ENCODE results near the gene SLFNL1.

SLFNL1 gene

GRCh38 chr1:40971966-40972365 is 49.6 kb downstream of the SLFNL1 start:
- Histone ChIP-seq H3K36me3 (ENCODE audit: control insufficient read depth, insufficient read depth, low read length) (no peaks in the 10 kb centered on the region), H3K9me3 (ENCODE audit: control insufficient read depth, low read length) (no peaks in the 10 kb centered on the region), H3K4me1 (no peaks in the 10 kb centered on the region), H3K79me2 (no peaks in the 10 kb centered on the region), H3K27me3 (ENCODE audit: control insufficient read depth, insufficient read depth, low read length) (no peaks in the 10 kb centered on the region), H3K4me2 (ENCODE audit: low read length) (no peak overlapping the region), H3K4me3 (ENCODE audit: low read depth, low read length) (no peak overlapping the region), H3K27ac (no peak overlapping the region), H3K9ac (no peak overlapping the region), H2AFZ (no peak overlapping the region)
- TF ChIP-seq CTCF (IDR thresholded peaks at IDR 0.05) = no peak

- Histone ChIP-seq H3K4me1 (no peaks in the 10 kb centered on the region), H3K36me3 (ENCODE audit: control insufficient read depth, insufficient read depth, low read length) (no peaks in the 10 kb centered on the region), H3K27me3 (ENCODE audit: control insufficient read depth, insufficient read depth, low read length) (no peaks in the 10 kb centered on the region), H3K4me2 (ENCODE audit: low read length) (no peak overlapping the region), H2AFZ (no peak overlapping the region), H3K9ac (no peak overlapping the region), H3K4me3 (ENCODE audit: low read depth, low read length) (no peak overlapping the region), H3K9me3 (ENCODE audit: control insufficient read depth, low read length) (no peaks in the 10 kb centered on the region), H3K79me2 (no peaks in the 10 kb centered on the region), H3K27ac (no peak overlapping the region)
- no peak for TF ChIP-seq CTCF (IDR thresholded peaks at IDR 0.05)
Observed at GRCh38 chr1:40969445-40969844, 52.1 kb downstream of the SLFNL1 start.

- Histone ChIP-seq H3K27me3 (ENCODE audit: control insufficient read depth, insufficient read depth, low read length) (no peaks in the 10 kb centered on the region), H3K27ac (no peak overlapping the region), H3K36me3 (ENCODE audit: control insufficient read depth, insufficient read depth, low read length) (no peaks in the 10 kb centered on the region), H3K9me3 (ENCODE audit: control insufficient read depth, low read length) (no peaks in the 10 kb centered on the region), H3K79me2 (no peaks in the 10 kb centered on the region), H3K9ac (no peak overlapping the region), H3K4me1 (no peaks in the 10 kb centered on the region), H2AFZ (no peak overlapping the region), H3K4me3 (ENCODE audit: low read depth, low read length) (no peak overlapping the region), H3K4me2 (ENCODE audit: low read length) (no peak overlapping the region)
- no peak for TF ChIP-seq CTCF (IDR thresholded peaks at IDR 0.05)
Observed at GRCh38 chr1:40966417-40966816, 55.1 kb downstream of the SLFNL1 start.
